ENCODE data around the gene PPP2R5A.

- TF ChIP-seq POLR2A (IDR thresholded peaks at IDR 0.05; ENCODE audit: low read length) (no peak), GATA1 (IDR thresholded peaks at IDR 0.05; ENCODE audit: low read depth, low read length) (no peak)
Measured at GRCh38 chr1:212261361-212261929, 23.8 kb upstream of the PPP2R5A start.
